Midbrain (tissue), 1 donor: Measurements from ENCODE around the gene HDAC10.
"Not testable (repeated sequence)": the region's sequence is repeated elsewhere in the genome, so short reads cannot be mapped to it uniquely, and the experiment has no call there.

Source experiments
- DNase-seq: peaks from one replicate; lab custom pipeline; 2025; lab: John Stamatoyannopoulos, UW

Gene HDAC10

GRCh38 chr22:50284479-50284878 lies 33.4 kb upstream of the HDAC10 start:
- DNase-seq: no peak

DNA sequence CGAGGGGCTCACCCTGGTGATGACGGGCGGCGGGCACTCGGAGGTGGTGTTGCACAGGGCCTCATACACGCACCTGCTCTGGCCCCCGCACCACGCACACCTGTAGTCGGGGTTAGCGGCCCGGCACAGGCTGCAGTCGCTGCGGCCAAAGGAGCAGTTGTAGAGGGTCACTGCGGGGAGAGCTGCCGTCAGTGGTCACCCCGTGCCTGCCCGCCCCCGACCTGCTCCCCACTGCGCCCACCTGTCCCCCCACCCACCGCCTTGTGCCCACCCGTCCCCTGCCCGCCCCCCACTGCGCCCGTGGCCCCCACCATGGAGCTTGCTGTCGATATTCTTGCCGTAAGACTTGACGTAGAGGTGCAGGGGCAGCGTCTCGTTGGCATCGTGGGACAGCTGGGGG lies 32.8 kb upstream of the HDAC10 start:
- no peak for DNase-seq

- DNase-seq: no peak
These were observed 31.5 kb upstream of the HDAC10 start for GRCh38 chr22:50282361-50283155.

GRCh38 chr22:50281957-50282356 lies 30.9 kb upstream of the HDAC10 start:
- DNase-seq: no peak

DNA sequence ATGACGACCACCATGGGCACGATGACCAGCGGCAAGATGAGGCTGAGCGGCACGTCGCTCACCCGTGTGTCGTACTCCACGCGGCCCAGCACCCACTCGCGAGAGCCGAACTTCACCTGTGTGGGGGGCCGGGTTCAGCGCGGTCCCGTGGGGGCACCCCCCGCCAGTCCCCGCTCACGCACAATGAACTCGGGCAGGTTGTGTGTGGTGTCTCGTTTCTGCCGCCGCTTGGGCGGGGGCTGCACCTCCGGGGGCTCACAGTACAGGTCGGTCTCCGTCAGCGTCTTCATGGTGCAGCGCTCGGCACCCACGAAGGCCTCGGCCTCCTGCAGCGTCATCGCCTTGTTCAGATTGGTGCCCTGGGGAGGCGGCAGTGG lies 30.3 kb upstream of the HDAC10 start:
- no peak for DNase-seq

DNA sequence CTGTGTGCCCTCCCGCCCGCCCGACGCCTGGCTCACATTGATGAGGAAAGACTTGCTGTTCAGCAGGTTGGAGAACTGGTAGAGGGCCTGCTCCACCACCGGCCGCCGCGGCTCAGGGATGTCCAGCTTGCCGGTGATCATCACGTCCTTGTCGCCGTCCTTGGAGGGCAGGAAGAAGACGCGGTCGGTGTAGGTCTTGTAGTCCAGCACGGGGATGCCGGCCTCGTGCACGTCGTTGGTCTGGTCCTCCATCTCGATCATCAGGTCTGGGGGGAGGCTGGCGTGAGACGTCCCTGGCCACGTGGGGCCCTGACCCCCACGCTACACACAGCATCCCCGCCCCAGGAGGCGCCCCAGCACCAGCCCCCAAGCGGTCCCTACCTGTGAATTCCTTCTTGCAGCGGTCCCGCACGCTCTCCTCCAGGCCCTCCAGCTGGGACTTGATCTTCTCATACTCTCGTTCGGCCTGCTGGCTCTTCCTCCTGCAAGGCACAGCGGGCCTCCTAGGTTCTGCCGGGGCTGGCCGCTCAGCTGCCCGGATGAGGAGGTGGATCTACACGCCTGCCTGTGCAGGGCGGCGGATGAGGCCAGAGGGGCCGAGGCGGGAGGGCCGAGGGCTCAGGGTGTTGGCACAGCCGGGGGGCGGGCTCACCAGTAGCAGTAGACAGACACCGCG lies 29.8 kb upstream of the HDAC10 start:
- no peak for DNase-seq

- DNase-seq: no peak
These were observed 29.1 kb upstream of the HDAC10 start for GRCh38 chr22:50280022-50280707.

- no peak for DNase-seq
These were observed 28.0 kb upstream of the HDAC10 start for GRCh38 chr22:50278956-50279619.

- DNase-seq: no peak
These were observed 27.4 kb upstream of the HDAC10 start for GRCh38 chr22:50278461-50278860.

- DNase-seq: no peak
These were observed 26.7 kb upstream of the HDAC10 start for GRCh38 chr22:50277761-50278160.

GRCh38 chr22:50276143-50276542 lies 25.1 kb upstream of the HDAC10 start:
- peak; percentile 87 for DNase-seq

DNA sequence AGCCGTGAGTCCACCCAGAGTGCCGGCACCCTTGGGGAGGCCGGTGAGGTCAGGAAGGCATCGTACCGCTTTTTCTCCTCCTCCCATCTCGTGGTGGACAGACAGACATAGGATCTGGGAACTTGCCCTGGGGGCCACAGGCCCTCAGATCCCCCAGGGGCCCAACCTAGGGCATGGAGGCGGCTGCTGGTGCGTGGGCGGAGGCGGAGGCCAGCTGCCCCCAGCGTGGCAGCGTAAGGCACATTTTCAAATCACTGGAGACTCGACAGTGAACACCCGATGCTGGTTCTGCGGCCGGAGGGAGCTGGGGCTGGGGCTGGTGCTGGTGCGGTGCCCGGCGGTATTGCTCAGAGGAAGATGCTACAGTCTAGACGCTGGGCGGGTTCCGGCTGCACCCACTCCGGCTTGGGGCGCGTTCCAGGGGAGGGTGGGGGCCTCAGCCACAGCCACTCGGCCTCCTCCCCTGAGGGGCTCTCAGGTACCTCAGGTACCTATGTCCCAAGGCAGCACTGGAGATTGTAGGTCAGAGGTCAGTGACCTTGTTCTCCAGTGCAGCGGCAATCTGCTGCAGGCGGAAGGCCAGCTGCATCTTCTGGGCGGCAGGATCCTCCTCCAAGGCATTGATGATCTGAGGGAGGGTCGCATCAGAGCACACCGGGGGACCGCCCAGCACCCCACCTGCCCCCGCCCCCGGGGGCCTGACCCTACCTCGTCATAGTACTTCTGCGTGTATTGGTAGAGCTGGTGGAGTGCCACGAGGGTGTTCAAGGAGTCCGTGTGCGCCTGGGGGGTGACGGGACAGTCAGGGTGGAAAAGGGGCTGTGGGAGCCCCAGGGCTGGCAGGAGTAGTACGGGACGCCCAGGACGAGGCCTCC lies 24.4 kb upstream of the HDAC10 start:
- DNase-seq: no peak

DNA sequence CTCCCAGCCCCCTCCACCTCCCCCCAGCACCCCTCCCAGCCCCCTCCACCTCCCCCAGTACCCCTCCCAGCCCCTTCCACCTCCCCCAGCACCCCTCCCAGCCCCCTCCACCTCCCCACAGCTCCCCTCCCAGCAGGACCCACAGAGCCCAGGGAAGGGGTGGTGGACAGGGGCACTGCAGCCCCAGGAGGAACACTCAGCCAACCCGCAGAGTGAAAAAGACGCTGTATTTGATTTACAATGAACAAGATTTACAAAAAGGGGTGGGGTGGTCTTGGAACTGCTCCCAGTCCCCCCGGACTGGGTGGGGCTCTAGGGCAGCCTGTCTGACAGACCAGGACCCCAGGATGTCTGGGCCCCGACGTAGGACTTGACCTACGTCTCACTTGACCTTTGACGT lies 23.7 kb upstream of the HDAC10 start:
- DNase-seq: no peak

GRCh38 chr22:50274311-50274710 lies 23.2 kb upstream of the HDAC10 start:
- DNase-seq: peak; percentile 38

GRCh38 chr22:50273781-50274180 lies 22.7 kb upstream of the HDAC10 start:
- not testable (repeated sequence) for DNase-seq

DNA sequence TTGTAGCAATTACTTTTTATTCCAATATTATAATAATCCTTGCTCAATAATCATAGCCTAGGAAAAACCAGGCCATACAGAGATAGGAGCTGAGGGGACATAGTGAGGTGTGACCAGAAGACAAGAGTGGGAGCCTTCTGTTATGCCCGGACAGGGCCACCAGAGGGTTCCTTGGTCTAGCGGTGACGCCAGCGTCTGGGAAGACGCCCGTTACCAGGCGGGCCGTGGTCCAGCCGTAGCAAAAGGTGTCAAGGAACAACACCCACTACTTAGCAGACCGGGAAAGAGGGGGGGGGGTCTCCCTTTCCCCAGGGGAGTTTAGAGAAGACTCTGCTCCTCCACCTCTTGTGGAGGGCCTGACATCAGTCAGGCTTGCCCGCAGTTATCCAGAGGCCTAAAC lies 22.3 kb upstream of the HDAC10 start:
- not testable (repeated sequence) for DNase-seq

GRCh38 chr22:50272044-50272802 lies 21.2 kb upstream of the HDAC10 start:
- no peak for DNase-seq

DNA sequence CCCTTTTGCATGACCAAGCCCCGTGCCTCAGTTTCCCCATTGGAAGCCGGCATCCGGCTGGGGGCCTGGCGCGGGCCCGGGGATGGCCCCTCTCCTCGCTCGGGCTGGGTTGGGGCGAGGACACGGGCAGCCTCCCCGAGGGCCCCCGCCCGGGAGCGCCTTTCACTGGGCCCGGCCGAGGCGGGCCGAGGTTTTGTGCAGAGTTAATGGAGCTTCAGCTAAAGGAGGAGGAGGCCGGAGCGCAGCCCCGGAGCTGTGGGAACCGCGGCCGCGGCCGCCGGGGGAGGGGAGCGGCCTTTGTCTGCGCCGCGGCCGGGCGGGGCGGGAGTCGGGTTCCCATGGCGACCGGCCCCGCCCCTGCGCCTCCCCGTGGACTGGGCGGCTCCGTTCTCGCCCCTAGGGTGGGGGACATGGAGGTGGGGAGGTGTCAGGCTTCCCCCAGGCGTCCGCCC lies 20.5 kb upstream of the HDAC10 start:
- DNase-seq: peak; percentile 46

GRCh38 chr22:50270666-50271394 lies 19.8 kb upstream of the HDAC10 start:
- DNase-seq: peak; percentile 18
